ENCODE data around the gene GRIN2D.

GRCh38 chr19:48373567-48373966, 19.9 kb upstream of the GRIN2D start:
- no peak for TF ChIP-seq CTCF (IDR thresholded peaks at IDR 0.05)
- no peak for TF ChIP-seq POLR2A (IDR thresholded peaks at IDR 0.05)
